Ovary (tissue), 9 donors: ENCODE results near the gene GPC6. TPM values are rescaled to one million over a fixed set of nuclear protein-coding genes. Genes with fewer than 3 reads are reported as not detected.

Experiments
- DNase-seq, 5 donors: peaks; one replicate each; pipeline ENCODE4 v3.0.0-alpha.2; 2019 to 2020
- H3K27ac ChIP-seq, 2 donors: fragments of 200-600 bp; one replicate each; pipeline versions ENCODE4 v1.5.1 to v1.8.0; 2019 to 2022
- H3K27me3 ChIP-seq: fragments of 200-600 bp; one replicate; pipeline ENCODE4 v1.8.0; 2022
- H3K36me3 ChIP-seq: fragments of 200-600 bp; sonication (generic); one replicate; pipeline ENCODE4 v1.5.1; 2019
- H3K4me1 ChIP-seq: one replicate; pipeline ENCODE4 v1.8.1; 2013; ENCODE audit warnings: mild to moderate bottlenecking, moderate library complexity; ENCODE audit not compliant: insufficient read depth
- H3K4me3 ChIP-seq: fragments of 200-600 bp; sonication (generic); one replicate; pipeline ENCODE4 v1.5.1; 2017
- H3K9me3 ChIP-seq, 2 donors: fragments of 200-600 bp in 1 of 2; sonication (generic) in 1 of 2; one replicate each; pipeline versions ENCODE4 v1.5.1 to v1.8.1; 2013 to 2019; ENCODE audit warnings: mild to moderate bottlenecking in 1 of 2, moderate library complexity in 1 of 2
- EP300 ChIP-seq: sonication (generic); formaldehyde crosslinking; IDR thresholded peaks from one replicate; pipeline ENCODE4 v1.6.1; 2017; ENCODE audit warnings: antibody characterized with exemption
- POLR2A ChIP-seq: fragments of 450-650 bp; IDR thresholded peaks from one replicate; pipeline ENCODE4 v1.6.1; 2017; ENCODE audit warnings: antibody characterized with exemption, mild to moderate bottlenecking, moderate library complexity
- WGBS, 3 donors: extraction: QIAGEN DNeasy Blood & Tissue Kit in 1 of 3; methylation state at CpG; one replicate each; pipeline versions ENCODE4 v1.1.5 to v1.1.7; 2013 to 2017; 5-methylcytosine and 5-hydroxymethylcytosine counted together
- intact Hi-C, 4 donors: fragments of 100-400 bp; cut with DNase I; formaldehyde crosslinking; loops; one replicate each; pipeline versions ENCODE4 v1.11.0 to v1.15.1; 2022 to 2023
- polyA plus RNA-seq, 2 donors: library from polyadenylated mRNA; stranded (reverse); fragments of 200-250 nt in 1 of 2; fragments of 350-450 nt in 1 of 2; fragmentation: Illumina TruSeq in 1 of 2; extraction: RNeasy Lipid Tissue Mini Kit (QIAGEN cat#74804) in 1 of 2; gene quantifications; one replicate each; pipeline ENCODE4 v1.2.3, GENCODE V29; 2013 to 2014
- total RNA-seq, 7 donors: library from RNA; depleted of rRNA in 2 of 7; stranded (reverse); fragments of >200 nt in 2 of 7; fragmentation: NEBNext Ultra II Directional in 3 of 7; extraction: Animal tissue kit (Norgen Biotek cat#: 25700) in 3 of 7; gene quantifications; one replicate each; pipeline versions ENCODE4 v1.1.0 to v1.2.4, GENCODE V29; 2016 to 2023
- TF ChIP-seq, protein P1 (sequence below), 3 donors: fragments of 450-650 bp in 2 of 3; fragments of 200-600 bp in 1 of 3; IDR thresholded peaks; one replicate each; pipeline versions ENCODE4 v1.5.1 to v1.8.0; 2016 to 2022; ENCODE audit warnings: antibody characterized with exemption in 3 of 3, mild to moderate bottlenecking in 1 of 3
- donor health status: DM: no; HTN: no; CAD: no; lungs with moderate emphysema.
- donor health status: DM: no; HTN: no; CAD: no.
- donor health status: Bipolar disorder and iron deficiency.
- donor health status: DM: yes; HTN: yes; CAD: no.
- donor health status: DM: no; HTN: no; CAD: no.
- donor health status: DM: yes; HTN: yes; CAD: no.

GPC6 gene
- total and polyA plus RNA-seq, 9 donors, result 4.3 to 22.3 (median 17.9) TPM

DNA sequence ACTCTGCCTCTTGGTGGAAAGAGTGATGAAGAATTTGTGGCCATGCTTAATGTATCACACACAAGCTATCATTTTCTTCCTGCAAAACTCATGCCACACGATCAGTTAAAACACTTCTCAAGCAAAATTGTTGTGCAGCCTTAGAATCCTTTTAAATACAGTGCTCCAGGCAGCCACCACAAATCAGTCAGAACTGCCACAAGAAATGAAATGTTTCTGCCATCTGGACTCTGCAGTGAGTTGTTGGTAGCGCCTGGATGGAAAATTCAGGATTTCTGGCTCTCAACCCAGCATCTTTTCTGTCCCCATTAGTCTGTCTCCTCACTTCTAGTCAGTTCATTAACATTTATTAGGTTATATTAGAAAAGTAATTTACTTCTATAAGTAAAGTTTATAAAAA is 179.5 kb downstream of the GPC6 start:
- DNase-seq, result no peak
- no peaks in the 10 kb centered on the region for H3K4me1 ChIP-seq
- no peaks in the 10 kb centered on the region for H3K36me3 ChIP-seq
- H3K27ac ChIP-seq, result no peak overlapping the region
- H3K4me3 ChIP-seq, result no peak overlapping the region
- WGBS, 3 donors, result 90 to 98% (median 96%) methylated on average over 2 of the region's 2 CpGs
- H3K9me3 ChIP-seq, result no peaks in the 10 kb centered on the region
- no peaks in the 10 kb centered on the region for H3K27me3 ChIP-seq
- TF ChIP-seq EP300 (no peak), POLR2A (no peak)
- TF ChIP-seq, protein P1, sequence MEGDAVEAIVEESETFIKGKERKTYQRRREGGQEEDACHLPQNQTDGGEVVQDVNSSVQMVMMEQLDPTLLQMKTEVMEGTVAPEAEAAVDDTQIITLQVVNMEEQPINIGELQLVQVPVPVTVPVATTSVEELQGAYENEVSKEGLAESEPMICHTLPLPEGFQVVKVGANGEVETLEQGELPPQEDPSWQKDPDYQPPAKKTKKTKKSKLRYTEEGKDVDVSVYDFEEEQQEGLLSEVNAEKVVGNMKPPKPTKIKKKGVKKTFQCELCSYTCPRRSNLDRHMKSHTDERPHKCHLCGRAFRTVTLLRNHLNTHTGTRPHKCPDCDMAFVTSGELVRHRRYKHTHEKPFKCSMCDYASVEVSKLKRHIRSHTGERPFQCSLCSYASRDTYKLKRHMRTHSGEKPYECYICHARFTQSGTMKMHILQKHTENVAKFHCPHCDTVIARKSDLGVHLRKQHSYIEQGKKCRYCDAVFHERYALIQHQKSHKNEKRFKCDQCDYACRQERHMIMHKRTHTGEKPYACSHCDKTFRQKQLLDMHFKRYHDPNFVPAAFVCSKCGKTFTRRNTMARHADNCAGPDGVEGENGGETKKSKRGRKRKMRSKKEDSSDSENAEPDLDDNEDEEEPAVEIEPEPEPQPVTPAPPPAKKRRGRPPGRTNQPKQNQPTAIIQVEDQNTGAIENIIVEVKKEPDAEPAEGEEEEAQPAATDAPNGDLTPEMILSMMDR (IDR thresholded peaks at IDR 0.05), result no peak
- intact Hi-C loops, result no loop called here

DNA sequence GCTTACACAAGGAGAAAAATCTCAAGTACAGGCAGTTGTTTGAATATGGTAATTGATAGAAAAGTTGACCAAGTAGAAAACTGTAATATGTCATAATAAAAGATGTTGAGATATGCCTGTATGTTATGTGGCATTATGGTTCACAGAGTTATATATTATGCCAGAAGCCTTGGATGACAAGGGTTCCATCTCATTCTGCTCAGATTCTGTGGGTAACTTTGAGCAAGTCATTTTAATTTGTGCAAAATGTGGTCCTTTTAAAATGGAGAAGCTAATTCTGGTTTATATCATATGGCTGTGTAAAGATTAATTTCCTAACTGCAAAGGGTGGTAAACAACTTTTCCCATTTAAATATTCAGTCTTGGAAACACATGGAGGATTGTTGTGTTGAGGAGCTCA is 180.9 kb downstream of the GPC6 start:
- H3K27ac ChIP-seq, result no peak overlapping the region
- TF ChIP-seq EP300, result no peak
- TF ChIP-seq POLR2A, result no peak
- TF ChIP-seq, protein P1 (IDR thresholded peaks at IDR 0.05), result no peak
- H3K27me3 ChIP-seq, result no peaks in the 10 kb centered on the region
- H3K4me1 ChIP-seq, result no peaks in the 10 kb centered on the region
- DNase-seq, result no peak
- no peaks in the 10 kb centered on the region for H3K36me3 ChIP-seq
- intact Hi-C loops, result no loop called here
- H3K4me3 ChIP-seq, result no peak overlapping the region
- H3K9me3 ChIP-seq, result no peaks in the 10 kb centered on the region

DNA sequence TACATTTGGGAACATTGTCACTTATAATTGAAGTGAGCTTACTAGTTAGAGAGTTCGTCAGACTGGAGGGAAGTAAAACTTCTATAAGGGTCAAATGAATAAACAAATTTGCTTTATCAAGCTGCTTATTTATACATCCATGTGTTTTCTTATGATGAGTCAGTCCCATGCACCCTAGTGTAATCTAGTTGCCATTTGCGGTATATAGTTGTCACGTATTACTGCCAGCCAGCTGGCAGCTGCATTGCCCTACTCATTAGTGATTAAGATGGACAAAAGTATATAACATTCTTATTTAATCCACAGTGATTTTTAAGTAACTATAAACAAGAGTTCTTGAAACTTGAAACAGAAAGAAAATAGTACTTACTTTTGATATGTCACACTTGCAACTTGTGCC is 182.4 kb downstream of the GPC6 start:
- intact Hi-C loops, result no loop called here

DNA sequence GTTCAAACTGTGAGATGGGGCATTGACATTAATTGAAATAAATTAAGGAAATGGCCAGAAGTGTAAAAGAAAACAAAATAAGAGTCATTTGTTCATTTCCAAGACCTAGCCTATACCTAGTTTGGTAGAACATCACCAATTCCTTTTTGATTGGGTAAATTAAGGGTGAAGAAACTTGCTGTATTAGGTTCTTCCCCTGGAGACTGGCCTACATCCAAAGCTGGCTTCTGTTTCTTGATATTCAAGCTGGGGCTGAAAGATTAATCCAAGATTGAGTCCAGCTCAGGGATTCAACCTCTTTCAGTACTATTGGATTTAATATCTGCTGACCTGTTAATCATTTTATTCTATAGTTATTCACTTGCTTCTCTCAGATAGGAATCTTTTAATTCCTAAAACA is 183.2 kb downstream of the GPC6 start:
- Histone ChIP-seq H3K4me3 (no peak overlapping the region), H3K27ac (no peak overlapping the region), H3K4me1 (no peaks in the 10 kb centered on the region), H3K36me3 (no peaks in the 10 kb centered on the region), H3K9me3 (no peaks in the 10 kb centered on the region), H3K27me3 (no peaks in the 10 kb centered on the region)
- TF ChIP-seq POLR2A (no peak), EP300 (no peak)
- TF ChIP-seq, protein P1 (IDR thresholded peaks at IDR 0.05), result no peak
- intact Hi-C loops, result no loop called here
- no peak for DNase-seq

More for the DNA sequence above, 182.4 kb downstream of the GPC6 start:
- Histone ChIP-seq H3K4me1 (no peaks in the 10 kb centered on the region), H3K9me3 (no peaks in the 10 kb centered on the region), H3K36me3 (no peaks in the 10 kb centered on the region), H3K27me3 (no peaks in the 10 kb centered on the region), H3K4me3 (no peak overlapping the region), H3K27ac (no peak overlapping the region)
- TF ChIP-seq POLR2A (no peak), EP300 (no peak)
- 87 to 95% (median 92%) methylated on average over 3 of the region's 3 CpGs for WGBS, 3 donors
- DNase-seq, result no peak

DNA sequence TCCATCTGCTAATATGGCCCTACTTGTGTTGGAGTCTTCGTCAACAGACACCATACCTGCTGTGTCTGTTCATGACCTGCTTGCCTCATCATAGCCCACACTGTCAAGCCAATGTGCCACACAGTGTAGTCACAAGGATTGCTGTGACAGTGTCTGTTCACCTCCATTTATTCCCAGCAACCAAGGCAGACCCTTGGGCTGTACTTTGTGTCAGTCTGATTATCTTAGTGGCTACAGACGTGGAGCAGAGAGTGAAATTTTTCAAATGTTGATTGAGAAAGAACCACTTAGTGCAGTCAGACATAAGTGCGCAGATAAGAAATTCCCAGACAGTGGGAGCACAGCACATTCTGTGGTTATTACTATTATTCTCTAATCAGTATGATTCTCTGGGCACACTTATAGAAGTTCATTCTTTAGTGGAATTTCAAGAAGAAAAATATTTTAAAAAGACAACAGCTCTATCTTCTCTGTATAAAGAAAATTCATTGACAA is 184.6 kb downstream of the GPC6 start:
- Histone ChIP-seq H3K36me3 (no peaks in the 10 kb centered on the region), H3K4me1 (no peaks in the 10 kb centered on the region), H3K4me3 (no peak overlapping the region), H3K27me3 (no peaks in the 10 kb centered on the region), H3K27ac (no peak overlapping the region), H3K9me3 (no peaks in the 10 kb centered on the region)
- no peak for DNase-seq
- WGBS, 3 donors, result 81 to 91% (median 82%) methylated on average over 3 of the region's 3 CpGs
- intact Hi-C loops, result no loop called here
- TF ChIP-seq, protein P1 (IDR thresholded peaks at IDR 0.05), result no peak
- no peak for TF ChIP-seq EP300
- no peak for TF ChIP-seq POLR2A
